Cortex of kidney (tissue), 1 donor: Measurements from ENCODE around the gene MIEN1.
"Not testable (repeated sequence)": the region's sequence is repeated elsewhere in the genome, so short reads cannot be mapped to it uniquely, and the experiment has no call there.

Experiments used
- DNase-seq: peaks from one replicate; lab custom pipeline; 2025; lab: John Stamatoyannopoulos, UW

Gene MIEN1

DNA sequence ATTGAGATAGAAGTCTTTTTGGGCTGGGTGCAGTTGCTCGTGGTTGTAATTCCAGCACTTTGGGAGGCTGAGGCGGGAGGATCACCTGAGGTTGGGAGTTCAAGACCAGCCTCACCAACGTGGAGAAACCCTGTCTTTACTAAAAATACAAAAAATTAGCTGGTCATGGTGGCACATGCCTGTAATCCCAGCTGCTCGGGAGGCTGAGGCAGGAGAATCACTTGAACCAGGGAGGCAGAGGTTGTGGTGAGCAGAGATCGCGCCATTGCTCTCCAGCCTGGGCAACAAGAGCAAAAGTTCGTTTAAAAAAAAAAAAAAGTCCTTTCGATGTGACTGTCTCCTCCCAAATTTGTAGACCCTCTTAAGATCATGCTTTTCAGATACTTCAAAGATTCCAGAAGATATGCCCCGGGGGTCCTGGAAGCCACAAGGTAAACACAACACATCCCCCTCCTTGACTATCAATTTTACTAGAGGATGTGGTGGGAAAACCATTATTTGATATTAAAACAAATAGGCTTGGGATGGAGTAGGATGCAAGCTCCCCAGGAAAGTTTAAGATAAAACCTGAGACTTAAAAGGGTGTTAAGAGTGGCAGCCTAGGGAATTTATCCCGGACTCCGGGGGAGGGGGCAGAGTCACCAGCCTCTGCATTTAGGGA, 31.0 kb downstream of the MIEN1 start:
- DNase-seq: not testable (repeated sequence)

DNA sequence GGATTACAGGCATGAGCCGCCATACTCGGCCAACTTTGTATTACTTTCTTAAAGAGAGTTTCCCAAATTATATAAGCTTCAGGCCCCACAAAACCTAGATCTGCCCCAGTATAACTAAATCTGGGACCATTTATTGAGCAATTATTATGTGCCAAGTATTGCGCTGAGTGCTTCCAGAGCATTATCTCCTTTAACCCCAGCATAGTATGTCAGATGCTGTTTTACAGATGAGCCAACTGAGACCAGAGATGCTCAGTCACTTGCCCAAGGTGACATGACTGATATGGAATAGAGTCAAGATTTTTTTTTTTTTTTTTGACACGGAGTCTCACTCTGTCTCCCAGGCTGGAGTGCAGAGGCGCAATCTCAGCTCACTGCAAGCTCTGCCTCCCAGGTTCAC, 32.4 kb downstream of the MIEN1 start:
- DNase-seq: no peak

- no peak for DNase-seq
These were observed 33.6 kb downstream of the MIEN1 start for GRCh38 chr17:39696731-39697130.

DNA sequence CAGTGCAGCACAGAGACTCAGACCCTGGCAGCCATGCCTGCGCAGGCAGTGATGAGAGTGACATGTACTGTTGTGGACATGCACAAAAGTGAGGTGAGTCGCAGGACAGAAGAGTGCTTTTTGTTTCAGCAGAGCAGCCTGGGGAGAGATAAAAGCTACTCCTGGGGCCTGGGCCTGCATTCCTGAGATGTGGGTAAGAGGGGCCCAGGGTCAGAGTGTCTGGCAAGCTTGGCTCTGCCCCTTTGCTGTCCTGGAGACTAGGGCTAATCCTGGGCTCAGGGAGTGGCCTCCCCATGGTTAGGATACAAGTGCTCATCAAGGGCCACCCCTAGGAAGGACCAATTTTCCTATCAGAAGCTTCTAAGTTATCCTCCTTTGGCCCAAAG, 35.2 kb downstream of the MIEN1 start:
- DNase-seq: no peak

- no peak for DNase-seq
These were observed 35.7 kb downstream of the MIEN1 start for GRCh38 chr17:39694593-39694992.

DNA sequence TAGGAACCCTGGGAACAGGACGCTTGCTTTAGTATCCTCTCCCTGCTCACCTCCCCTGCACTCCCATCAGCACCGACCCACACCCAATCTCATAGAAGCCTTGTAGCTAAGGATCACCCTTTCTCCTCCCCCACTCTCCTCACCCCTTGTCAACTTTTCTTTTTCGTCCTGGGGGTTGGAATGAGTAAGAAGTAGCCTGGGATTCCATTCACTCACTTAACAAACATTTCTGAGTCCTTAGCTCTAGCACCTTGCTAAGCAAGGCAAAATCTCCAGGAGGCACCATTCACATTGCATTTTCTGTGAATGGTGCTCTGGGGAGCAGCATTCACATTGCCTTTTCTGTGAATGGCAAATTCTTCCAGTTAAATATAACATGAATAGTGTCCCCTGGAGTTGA, 41.4 kb downstream of the MIEN1 start:
- no peak for DNase-seq

GRCh38 chr17:39688475-39688835, 41.9 kb downstream of the MIEN1 start:
- no peak for DNase-seq

GRCh38 chr17:39687546-39688474, 42.5 kb downstream of the MIEN1 start, which contains the start of gene PGAP3:
PGAP3 (minus strand) TSS chr17:39688057; CDS start chr17:39688014, 43 bp downstream.
- DNase-seq: no peak

DNA sequence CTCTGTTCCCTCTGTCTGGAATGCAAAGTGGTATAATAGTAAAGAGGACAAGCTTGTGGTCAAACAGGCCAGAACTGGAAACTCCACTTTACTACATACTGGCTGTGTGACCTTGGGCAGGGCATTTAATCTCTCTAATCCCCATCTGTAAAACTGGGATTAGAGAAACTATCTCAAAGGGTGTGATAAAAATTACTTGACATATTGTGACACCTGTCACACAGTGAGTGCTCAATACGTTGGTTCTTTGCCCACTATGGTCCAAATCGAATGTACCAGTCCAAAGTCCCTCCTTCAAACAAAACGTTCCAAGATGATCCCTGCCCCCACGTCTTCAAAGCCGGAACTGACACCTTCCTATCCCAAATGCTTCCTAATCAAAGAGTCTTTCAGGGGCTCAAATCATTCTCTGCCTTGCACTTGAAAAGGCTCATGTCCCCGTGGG, 43.2 kb downstream of the MIEN1 start:
- no peak for DNase-seq

DNA sequence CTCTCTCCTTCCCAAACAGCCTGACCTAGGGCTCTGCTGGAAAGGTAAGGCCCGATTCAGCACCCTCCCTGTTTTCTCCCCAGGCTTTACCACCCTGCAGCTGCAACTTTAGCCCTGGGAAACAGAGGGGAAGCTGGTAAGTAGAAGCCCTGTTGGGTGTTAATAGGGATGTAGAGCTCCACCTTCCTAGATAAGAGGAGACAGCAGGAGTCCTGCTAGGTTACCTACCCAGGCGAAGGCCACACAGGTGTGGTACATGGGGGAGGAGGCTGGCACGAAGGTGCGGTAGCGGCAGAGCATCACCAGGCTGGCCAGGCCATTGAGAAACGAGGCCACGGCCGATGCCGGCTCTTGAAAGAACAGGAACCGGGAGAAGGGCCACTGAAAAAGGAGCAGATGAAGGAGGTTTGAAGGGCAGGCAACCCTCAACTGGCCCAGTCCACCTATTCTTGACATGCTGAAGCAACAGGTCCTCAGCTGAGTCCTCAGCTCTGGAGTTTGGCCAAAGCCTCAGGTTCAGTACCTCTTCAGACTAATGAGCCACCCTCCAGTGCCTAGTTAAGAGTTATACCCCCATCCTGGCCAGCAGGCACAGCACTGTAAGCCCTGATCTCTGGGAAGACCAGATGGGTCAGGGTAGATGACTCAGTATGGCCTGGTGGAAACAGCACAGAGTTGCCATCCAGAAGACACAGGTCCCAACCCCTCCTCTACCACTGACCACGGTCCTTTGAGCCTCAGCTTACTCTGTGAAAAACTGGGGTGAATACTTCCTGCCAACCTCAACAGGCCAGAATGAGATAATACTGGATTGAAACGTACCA, 45.8 kb downstream of the MIEN1 start:
- no peak for DNase-seq

- no peak for DNase-seq
These were observed 46.9 kb downstream of the MIEN1 start for GRCh38 chr17:39683295-39683939.

- DNase-seq: no peak
These were observed 50.7 kb downstream of the MIEN1 start for GRCh38 chr17:39679521-39680192.
